ENCODE results near the gene USF1.
"Not testable (repeated sequence)": the region's sequence is repeated elsewhere in the genome, so short reads cannot be mapped to it uniquely, and the experiment has no call there.

Gene USF1

DNA sequence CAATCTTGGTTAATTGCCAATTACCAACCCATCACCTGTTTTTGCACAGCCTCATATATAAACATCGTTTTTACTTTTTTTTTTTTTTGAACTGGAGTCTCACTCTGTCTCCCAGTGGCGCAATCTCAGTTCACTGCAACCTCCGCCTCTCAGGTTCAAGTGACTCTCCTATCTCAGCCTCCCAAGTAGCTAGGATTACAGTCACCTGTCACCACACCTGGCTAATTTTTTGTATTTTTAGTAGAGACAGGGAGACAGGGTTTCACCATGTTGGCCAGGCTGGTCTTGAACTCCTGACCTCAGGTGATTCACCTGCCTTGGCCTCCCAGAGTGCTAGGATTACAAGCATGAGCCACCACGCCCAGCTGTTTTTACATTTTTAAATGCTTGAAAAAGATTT, 53.7 kb downstream of the USF1 start:
- not testable (repeated sequence) for DNase-seq (ENCODE audit: extremely low read depth in 1 of 2, low read depth in 1 of 2)
